HL-60 (cell line): ENCODE results near the gene ITCH.
"Not testable (repeated sequence)": the region's sequence is repeated elsewhere in the genome, so short reads cannot be mapped to it uniquely, and the experiment has no call there.

Experiments
- DNase-seq, 2 experiments: peaks; one replicate each; pipeline ENCODE4 v3.0.0-alpha.2; 2010 to 2020; ENCODE audit warnings: low read depth in 1 of 2, low spot score in 1 of 2
- H3K27ac ChIP-seq: fragments of 250-450 bp; sonication (Bioruptor Pico); replicated peaks from 2 replicates; pipeline ENCODE4 v1.5.1; 2020; ENCODE audit warnings: mild to moderate bottlenecking, moderate library complexity
- H3K27me3 ChIP-seq: fragments of 250-450 bp; sonication (Bioruptor Pico); 2 replicates; pipeline ENCODE4 v1.5.1; 2021; ENCODE audit warnings: mild to moderate bottlenecking, moderate library complexity; ENCODE audit not compliant: insufficient read depth, poor library complexity, severe bottlenecking
- H3K4me3 ChIP-seq: replicated peaks from 2 replicates; pipeline ENCODE4 v1.5.1; 2011; ENCODE audit warnings: mild to moderate bottlenecking, control low read depth, low read length; ENCODE audit not compliant: insufficient read depth
- GABPA ChIP-seq: IDR thresholded peaks from 2 replicates; pipeline ENCODE4 v1.6.1; 2012; ENCODE audit warnings: low read depth
- POLR2AphosphoS5 ChIP-seq: IDR thresholded peaks from 2 replicates; pipeline ENCODE4 v1.6.1; 2012; ENCODE audit warnings: low read depth
- SPI1 ChIP-seq: IDR thresholded peaks from 2 replicates; pipeline ENCODE4 v1.6.1; 2012; ENCODE audit warnings: low read depth, mild to moderate bottlenecking, borderline replicate concordance
- TF ChIP-seq, protein P1 (sequence below): IDR thresholded peaks from one replicate; pipeline ENCODE4 v1.5.1; 2011; ENCODE audit warnings: low read length, control low read depth, inconsistent platforms; ENCODE audit not compliant: insufficient read depth
- TF ChIP-seq, protein P2 (sequence below): IDR thresholded peaks from 2 replicates; pipeline ENCODE4 v1.6.1; 2012; ENCODE audit warnings: low read depth; ENCODE audit not compliant: insufficient replicate concordance

Gene ITCH

DNA sequence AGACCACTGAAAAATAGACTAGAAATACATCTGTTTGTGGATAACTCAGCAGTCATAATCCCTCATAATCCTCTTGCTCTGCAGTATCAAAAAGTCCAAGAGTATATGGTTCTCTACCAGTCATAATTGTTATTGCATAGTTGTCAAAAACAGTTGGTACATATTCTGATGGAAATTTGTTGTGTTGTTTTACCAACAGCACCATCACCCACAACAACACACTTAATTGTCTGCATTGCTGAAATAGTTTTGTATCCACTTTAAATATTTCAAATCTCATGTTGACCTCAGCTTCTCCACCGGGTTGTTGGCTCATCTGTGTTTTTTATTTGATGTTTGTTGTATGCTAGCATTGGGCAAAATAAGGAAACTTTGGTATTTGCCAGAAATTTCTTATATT lies 39.4 kb downstream of the ITCH start:
- no peak for DNase-seq
- H3K4me3 ChIP-seq: no peak overlapping the region

DNA sequence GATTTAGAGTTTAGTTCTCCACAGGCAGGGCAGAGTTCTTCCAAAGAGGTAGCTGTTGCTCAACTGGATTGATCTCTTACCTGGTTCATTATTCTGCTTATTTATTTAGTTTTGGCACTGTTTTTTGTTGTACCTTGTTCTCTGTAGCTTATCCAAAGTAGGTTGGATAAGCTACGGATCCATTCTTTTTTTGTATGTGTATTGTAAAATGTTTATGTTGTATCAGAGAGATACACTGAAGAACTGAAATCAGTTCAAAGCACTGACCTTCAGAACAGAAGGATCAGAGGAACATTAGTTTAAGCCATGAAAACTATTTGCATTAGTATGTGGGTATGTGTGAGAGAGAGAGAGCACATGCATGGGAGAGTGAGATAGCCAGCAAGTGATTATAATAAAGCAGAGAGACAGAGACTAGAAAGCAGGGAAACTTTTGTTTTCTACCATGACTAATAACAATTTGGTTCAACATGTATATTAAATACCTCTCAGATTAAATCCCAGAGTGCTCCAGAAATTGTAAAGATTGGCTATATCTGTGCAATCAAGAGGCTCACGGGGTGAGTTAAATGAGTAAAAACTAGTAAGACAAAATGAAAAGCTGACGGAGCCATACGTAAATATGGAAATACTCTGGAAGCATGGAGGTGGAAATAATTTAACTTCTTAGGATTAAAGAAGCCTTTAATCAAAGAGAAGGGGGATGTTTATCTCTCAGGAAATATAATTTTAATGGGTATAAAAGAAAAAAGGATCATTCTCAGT lies 40.2 kb downstream of the ITCH start:
- TF ChIP-seq, protein P1, sequence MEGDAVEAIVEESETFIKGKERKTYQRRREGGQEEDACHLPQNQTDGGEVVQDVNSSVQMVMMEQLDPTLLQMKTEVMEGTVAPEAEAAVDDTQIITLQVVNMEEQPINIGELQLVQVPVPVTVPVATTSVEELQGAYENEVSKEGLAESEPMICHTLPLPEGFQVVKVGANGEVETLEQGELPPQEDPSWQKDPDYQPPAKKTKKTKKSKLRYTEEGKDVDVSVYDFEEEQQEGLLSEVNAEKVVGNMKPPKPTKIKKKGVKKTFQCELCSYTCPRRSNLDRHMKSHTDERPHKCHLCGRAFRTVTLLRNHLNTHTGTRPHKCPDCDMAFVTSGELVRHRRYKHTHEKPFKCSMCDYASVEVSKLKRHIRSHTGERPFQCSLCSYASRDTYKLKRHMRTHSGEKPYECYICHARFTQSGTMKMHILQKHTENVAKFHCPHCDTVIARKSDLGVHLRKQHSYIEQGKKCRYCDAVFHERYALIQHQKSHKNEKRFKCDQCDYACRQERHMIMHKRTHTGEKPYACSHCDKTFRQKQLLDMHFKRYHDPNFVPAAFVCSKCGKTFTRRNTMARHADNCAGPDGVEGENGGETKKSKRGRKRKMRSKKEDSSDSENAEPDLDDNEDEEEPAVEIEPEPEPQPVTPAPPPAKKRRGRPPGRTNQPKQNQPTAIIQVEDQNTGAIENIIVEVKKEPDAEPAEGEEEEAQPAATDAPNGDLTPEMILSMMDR: no peak
- TF ChIP-seq SPI1: no peak
- TF ChIP-seq GABPA: no peak
- DNase-seq: no peak
- no peaks in the 10 kb centered on the region for H3K27me3 ChIP-seq
- H3K27ac ChIP-seq: no peak overlapping the region
- no peak overlapping the region for H3K4me3 ChIP-seq

More for the DNA sequence above, 39.4 kb downstream of the ITCH start:
- TF ChIP-seq SPI1 (no peak), GABPA (no peak), POLR2AphosphoS5 (no peak)
- TF ChIP-seq, protein P2, sequence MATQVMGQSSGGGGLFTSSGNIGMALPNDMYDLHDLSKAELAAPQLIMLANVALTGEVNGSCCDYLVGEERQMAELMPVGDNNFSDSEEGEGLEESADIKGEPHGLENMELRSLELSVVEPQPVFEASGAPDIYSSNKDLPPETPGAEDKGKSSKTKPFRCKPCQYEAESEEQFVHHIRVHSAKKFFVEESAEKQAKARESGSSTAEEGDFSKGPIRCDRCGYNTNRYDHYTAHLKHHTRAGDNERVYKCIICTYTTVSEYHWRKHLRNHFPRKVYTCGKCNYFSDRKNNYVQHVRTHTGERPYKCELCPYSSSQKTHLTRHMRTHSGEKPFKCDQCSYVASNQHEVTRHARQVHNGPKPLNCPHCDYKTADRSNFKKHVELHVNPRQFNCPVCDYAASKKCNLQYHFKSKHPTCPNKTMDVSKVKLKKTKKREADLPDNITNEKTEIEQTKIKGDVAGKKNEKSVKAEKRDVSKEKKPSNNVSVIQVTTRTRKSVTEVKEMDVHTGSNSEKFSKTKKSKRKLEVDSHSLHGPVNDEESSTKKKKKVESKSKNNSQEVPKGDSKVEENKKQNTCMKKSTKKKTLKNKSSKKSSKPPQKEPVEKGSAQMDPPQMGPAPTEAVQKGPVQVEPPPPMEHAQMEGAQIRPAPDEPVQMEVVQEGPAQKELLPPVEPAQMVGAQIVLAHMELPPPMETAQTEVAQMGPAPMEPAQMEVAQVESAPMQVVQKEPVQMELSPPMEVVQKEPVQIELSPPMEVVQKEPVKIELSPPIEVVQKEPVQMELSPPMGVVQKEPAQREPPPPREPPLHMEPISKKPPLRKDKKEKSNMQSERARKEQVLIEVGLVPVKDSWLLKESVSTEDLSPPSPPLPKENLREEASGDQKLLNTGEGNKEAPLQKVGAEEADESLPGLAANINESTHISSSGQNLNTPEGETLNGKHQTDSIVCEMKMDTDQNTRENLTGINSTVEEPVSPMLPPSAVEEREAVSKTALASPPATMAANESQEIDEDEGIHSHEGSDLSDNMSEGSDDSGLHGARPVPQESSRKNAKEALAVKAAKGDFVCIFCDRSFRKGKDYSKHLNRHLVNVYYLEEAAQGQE: no peak
- TF ChIP-seq, protein P1: no peak
- Histone ChIP-seq H3K27me3 (no peaks in the 10 kb centered on the region), H3K27ac (no peak overlapping the region)

DNA sequence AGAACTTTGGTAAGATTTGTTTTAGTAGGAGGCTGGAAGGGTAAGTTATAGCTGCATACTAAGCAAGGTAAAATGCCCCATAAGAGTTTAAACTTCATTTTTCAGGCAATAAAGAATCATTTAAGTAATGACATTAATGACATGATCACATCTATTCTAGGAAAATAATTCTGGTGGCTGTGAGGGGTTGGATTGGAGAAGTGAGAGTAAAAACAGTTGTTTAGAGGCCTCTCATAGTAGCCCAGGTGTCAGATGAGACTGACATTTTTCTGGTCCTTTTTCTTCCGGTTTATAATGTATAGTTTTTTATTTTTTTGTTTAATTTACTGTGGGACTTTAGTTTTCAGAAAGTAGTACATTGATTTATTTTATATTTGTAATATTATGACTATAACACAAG lies 40.8 kb downstream of the ITCH start:
- TF ChIP-seq POLR2AphosphoS5 (no peak), GABPA (no peak), SPI1 (no peak)
- TF ChIP-seq, protein P1: no peak
- TF ChIP-seq, protein P2: no peak
- H3K27ac ChIP-seq: no peak overlapping the region
- H3K27me3 ChIP-seq: no peaks in the 10 kb centered on the region
- no peak for DNase-seq
- no peak overlapping the region for H3K4me3 ChIP-seq

DNA sequence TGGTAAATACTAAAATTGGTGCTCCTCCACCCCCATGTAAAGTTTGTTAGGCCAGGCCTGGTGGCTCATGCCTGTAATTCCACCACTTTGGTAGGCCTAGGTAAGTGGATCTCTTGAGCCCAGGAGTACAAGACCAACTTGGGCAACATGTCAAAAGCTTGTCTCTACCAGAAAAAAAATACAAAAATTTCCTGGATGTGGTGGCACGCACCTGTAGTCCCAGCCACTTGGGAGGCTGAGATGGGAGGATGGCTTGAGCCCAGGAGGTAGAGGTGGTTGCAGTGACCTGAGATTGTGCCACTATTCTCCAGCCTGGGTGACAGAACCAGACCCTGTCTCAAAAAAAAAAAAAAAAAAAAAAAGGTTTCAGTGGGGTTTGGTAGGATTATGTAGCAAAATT lies 41.7 kb downstream of the ITCH start:
- no peak for DNase-seq
- TF ChIP-seq POLR2AphosphoS5 (no peak), SPI1 (no peak), GABPA (no peak)
- TF ChIP-seq, protein P1: no peak
- TF ChIP-seq, protein P2: no peak
- Histone ChIP-seq H3K27ac (no peak overlapping the region), H3K27me3 (no peaks in the 10 kb centered on the region), H3K4me3 (no peak overlapping the region)

DNA sequence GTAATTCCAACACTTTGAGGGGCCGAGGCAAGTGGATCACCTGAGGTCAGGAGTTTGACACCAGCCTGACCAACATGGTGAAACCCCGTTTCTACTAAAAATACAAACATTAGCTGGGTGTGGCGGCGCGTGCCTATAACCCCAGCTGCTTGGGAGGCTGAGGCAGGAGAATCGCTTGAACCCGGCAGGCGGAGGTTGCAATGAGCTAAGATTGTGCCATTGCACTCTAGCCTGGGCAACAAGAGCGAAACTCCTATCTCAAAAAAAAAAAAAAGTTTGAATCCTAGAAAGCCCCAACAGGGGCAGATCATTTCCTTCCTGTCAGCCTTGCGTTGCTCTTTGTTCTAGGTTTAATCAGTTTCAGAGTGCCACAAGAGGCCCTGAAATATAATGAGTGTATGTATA lies 42.2 kb downstream of the ITCH start:
- not testable (repeated sequence) for H3K27me3 ChIP-seq, H3K4me3 ChIP-seq, DNase-seq, H3K27ac ChIP-seq
